ENCODE results near the gene CFI.

Gene CFI

DNA sequence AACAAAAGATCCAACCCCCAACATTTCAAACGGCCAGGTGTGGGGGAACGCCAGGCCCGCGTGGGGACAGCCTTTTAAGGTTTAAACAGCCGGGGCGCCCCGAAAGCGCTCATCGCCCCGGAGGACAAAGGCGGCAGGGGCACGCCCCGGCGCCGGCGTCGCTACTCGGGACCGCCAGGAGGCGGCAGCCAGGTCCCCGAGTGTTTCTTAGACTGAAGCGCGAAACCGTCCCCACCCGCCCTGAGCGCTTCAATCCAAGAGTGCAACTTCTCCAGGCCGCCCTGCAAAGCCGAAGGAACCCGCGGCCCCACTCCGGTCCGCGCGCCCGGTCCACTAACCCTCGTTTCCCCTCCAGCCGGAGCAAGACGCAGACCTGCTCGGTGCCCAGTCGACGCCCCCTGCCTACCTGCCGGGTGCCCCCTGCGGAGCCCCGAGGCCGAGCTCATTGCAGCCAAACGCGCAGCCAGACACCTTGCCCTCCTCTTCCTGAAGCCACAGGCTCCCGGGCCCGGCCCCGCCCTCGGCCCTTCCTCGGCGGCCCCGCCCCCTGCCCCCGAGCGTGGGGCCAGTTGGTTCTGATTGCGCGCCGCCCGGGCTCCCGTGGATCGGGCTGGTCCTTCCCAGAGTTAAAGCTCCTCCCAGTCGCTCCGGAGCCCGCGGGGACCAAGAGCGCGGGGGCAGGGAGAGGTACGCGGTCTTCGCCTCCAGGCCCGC is 98.7 kb downstream of the CFI start, which contains the start of gene CASP6:
Gene CASP6 (minus strand): TSS at position 496 of the 714 bp plus-strand sequence. CDS start 50 bp downstream, at position 446.
- in situ Hi-C loops (cut with MboI; ENCODE audit: low sequenced_read_pairs, unreplicated experiment): no loop called here
- TF ChIP-seq, protein P1, sequence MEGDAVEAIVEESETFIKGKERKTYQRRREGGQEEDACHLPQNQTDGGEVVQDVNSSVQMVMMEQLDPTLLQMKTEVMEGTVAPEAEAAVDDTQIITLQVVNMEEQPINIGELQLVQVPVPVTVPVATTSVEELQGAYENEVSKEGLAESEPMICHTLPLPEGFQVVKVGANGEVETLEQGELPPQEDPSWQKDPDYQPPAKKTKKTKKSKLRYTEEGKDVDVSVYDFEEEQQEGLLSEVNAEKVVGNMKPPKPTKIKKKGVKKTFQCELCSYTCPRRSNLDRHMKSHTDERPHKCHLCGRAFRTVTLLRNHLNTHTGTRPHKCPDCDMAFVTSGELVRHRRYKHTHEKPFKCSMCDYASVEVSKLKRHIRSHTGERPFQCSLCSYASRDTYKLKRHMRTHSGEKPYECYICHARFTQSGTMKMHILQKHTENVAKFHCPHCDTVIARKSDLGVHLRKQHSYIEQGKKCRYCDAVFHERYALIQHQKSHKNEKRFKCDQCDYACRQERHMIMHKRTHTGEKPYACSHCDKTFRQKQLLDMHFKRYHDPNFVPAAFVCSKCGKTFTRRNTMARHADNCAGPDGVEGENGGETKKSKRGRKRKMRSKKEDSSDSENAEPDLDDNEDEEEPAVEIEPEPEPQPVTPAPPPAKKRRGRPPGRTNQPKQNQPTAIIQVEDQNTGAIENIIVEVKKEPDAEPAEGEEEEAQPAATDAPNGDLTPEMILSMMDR (IDR thresholded peaks at IDR 0.05; ENCODE audit: borderline replicate concordance, control extremely low read depth, extremely low read depth, insufficient read depth, missing control alignments): peak; percentile 68

DNA sequence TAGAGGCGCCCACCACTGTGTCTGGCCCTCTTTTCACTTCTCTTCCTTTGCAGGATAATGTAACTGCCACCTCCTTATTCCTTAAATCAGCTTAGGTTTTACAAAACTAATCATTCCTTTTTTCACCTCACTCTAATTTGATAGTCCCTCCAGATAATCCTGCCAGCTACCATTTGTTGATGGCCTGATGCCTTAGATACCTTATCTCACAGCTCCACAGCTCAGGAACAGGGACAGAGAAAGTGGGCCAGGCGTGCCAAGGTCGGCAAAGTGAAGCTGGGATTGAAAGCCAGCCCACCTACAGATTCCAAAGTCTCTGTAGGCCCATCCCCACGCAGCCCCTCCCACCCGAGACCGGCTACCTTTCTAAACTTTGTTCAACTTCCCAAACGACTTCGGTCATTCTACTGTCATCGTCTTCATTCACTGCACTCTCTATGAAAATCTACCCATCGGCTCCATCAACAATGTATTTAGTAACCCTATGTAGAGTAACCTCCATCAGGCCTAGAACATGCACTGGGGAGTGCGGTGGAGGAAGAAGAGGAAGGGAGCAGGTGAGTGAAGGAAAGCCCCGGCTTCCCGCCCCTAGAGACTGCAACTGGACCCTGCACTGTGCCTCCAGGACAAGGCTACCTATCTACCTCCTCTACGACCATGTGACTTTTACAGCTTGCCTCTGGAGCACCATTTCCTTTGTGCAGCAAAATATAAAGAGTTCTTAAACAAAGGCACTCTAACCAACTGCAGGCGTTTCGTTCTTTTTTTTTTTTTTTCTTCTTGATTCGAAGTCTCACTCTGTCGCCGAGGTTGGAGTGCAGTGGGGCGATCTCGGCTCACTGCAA is 100.0 kb downstream of the CFI start:
- in situ Hi-C loops (cut with MboI; ENCODE audit: low sequenced_read_pairs, unreplicated experiment): no loop called here
- peak; percentile 30 for DNase-seq (ENCODE audit: low spot score)
- TF ChIP-seq, protein P1 (IDR thresholded peaks at IDR 0.05; ENCODE audit: borderline replicate concordance, control extremely low read depth, extremely low read depth, insufficient read depth, missing control alignments): no peak

More for the DNA sequence above, 98.7 kb downstream of the CFI start, which contains the start of gene CASP6:
- peak; percentile 87 for DNase-seq (ENCODE audit: low spot score)

- in situ Hi-C loops (cut with MboI; ENCODE audit: low sequenced_read_pairs, unreplicated experiment): no loop called here
- TF ChIP-seq, protein P1 (IDR thresholded peaks at IDR 0.05; ENCODE audit: borderline replicate concordance, control extremely low read depth, extremely low read depth, insufficient read depth, missing control alignments): no peak
- no peak for DNase-seq (ENCODE audit: low spot score)
Observed at GRCh38 chr4:109699553-109700225, 102.1 kb downstream of the CFI start.

DNA sequence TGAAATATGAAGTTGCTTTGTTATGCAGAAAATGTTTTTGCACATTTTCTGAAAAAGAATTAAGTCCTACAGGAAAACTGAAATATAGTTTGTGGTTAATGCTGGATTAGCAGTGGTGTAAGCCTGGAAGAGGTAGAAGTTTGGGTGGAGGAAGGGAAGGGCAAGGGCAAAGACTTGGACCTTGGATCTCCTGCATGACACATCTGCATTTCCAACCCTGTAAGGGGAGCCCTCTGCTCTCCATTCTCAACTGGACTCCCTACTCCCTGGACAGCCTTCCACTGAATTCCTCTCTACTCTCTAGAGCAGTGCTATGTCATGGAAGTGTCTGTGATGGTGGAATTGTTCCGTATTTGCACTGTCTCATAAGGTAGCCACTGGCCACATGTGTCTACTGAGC is 103.1 kb downstream of the CFI start:
- DNase-seq (ENCODE audit: low spot score): no peak
- TF ChIP-seq, protein P1 (IDR thresholded peaks at IDR 0.05; ENCODE audit: borderline replicate concordance, control extremely low read depth, extremely low read depth, insufficient read depth, missing control alignments): no peak
- in situ Hi-C loops (cut with MboI; ENCODE audit: low sequenced_read_pairs, unreplicated experiment): no loop called here

DNA sequence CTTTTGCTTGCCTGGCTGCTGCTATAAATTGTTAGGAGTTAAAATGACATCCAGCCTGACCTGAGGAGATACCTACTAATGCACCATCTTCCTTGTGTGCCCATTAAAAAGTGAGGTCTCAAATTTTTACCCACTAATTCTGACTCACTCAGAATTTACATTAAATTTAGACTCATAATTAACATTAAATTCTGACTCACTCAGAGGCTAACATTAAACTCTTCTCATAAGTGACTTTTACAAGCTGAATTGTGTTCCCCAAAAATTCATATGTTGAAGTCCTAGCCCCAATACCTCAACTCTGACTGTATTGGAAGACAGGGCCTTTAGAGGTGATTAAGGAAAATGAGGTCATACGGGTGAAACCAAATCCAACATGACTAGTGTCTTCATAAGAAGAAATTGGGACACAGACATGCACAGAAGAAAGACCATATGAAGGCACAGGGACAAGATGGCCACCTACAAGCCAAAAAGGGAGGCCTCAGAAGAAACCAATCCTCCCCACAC is 110.3 kb downstream of the CFI start:
- in situ Hi-C loops (cut with MboI; ENCODE audit: low sequenced_read_pairs, unreplicated experiment): no loop called here
- TF ChIP-seq, protein P1 (IDR thresholded peaks at IDR 0.05; ENCODE audit: borderline replicate concordance, control extremely low read depth, extremely low read depth, insufficient read depth, missing control alignments): no peak
- no peak for DNase-seq (ENCODE audit: low spot score)
